HEK293T (cell line): Measurements from ENCODE around the gene MORC1.

Experiments used
- FOXA1 ChIP-seq: fragments of 450-650 bp; IDR thresholded peaks from 2 replicates; pipeline ENCODE4 v1.6.1; 2016; ENCODE audit warnings: mild to moderate bottlenecking
- FOXK2 ChIP-seq: fragments of 450-650 bp; IDR thresholded peaks from 2 replicates; pipeline ENCODE4 v1.6.1; 2016; ENCODE audit warnings: mild to moderate bottlenecking
- HDGF ChIP-seq: fragments of 450-650 bp; IDR thresholded peaks from 2 replicates; pipeline ENCODE4 v1.6.1; 2017; ENCODE audit warnings: antibody characterized with exemption, borderline replicate concordance
- L3MBTL2 ChIP-seq: fragments of 450-650 bp; conservative IDR thresholded peaks from 2 replicates; pipeline ENCODE4 v1.6.1; 2016; ENCODE audit warnings: mild to moderate bottlenecking
- LEF1 ChIP-seq: fragments of 450-650 bp; IDR thresholded peaks from 2 replicates; pipeline ENCODE4 v1.6.1; 2017; ENCODE audit warnings: mild to moderate bottlenecking, borderline replicate concordance
- NFRKB ChIP-seq: fragments of 450-650 bp; IDR thresholded peaks from 2 replicates; pipeline ENCODE4 v1.6.1; 2016; ENCODE audit warnings: mild to moderate bottlenecking, moderate library complexity
- TARDBP ChIP-seq: fragments of 450-650 bp; IDR thresholded peaks from 2 replicates; pipeline ENCODE4 v1.6.1; 2016

- TF ChIP-seq L3MBTL2: no peak
- TF ChIP-seq LEF1: no peak
- no peak for TF ChIP-seq FOXA1
- no peak for TF ChIP-seq FOXK2
- no peak for TF ChIP-seq HDGF
- TF ChIP-seq TARDBP: no peak
- TF ChIP-seq NFRKB: no peak
Observed at GRCh38 chr3:109118584-109118983, 650 bp upstream of the MORC1 start.
